OCI-LY3 (cell line): Measurements from ENCODE around the gene GINS2.

Experiments used
- EZH2phosphoT487 ChIP-seq: fragments of 200-600 bp; shearing (Covaris generic); IDR thresholded peaks from 2 replicates; pipeline ENCODE4 v1.6.1; 2018; ENCODE audit warnings: antibody characterized with exemption, mixed run types, low read depth
- TF ChIP-seq, protein P1 (sequence below): fragments of 200-600, 300-600 bp; sonication (generic); IDR thresholded peaks from 2 replicates; pipeline ENCODE4 v1.5.1; 2014; ENCODE audit warnings: antibody characterized with exemption, low read length, low read depth

DNA sequence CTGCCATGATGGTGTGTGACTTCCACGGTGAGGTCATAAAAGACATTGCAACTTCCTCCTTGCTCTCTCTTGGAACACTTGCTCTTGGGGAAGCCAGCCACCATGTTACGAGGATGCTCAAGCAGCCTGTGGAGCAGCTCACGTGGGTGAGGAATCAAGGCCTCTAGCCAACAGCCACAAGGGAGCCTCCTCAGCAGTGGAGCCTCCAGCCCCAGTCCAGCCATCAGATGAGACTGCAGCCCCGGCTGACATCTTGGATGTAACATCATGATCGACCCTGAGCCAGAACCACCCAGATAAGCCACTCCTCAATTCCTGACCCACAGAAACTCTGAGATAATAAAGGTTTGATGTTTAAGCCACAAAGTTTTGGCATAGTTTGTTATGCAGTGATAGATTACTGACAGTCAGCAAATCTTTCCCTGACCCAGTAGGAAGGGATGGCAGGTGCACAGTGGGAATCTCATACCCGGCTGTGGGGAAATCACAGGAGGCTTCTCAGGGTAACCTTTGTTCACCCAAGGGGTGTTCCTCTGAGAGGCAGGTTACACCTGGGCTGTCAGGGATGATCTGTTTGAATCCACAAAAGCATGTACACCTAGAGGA lies 23.3 kb upstream of the GINS2 start:
- no peak for TF ChIP-seq EZH2phosphoT487
- TF ChIP-seq, protein P1, sequence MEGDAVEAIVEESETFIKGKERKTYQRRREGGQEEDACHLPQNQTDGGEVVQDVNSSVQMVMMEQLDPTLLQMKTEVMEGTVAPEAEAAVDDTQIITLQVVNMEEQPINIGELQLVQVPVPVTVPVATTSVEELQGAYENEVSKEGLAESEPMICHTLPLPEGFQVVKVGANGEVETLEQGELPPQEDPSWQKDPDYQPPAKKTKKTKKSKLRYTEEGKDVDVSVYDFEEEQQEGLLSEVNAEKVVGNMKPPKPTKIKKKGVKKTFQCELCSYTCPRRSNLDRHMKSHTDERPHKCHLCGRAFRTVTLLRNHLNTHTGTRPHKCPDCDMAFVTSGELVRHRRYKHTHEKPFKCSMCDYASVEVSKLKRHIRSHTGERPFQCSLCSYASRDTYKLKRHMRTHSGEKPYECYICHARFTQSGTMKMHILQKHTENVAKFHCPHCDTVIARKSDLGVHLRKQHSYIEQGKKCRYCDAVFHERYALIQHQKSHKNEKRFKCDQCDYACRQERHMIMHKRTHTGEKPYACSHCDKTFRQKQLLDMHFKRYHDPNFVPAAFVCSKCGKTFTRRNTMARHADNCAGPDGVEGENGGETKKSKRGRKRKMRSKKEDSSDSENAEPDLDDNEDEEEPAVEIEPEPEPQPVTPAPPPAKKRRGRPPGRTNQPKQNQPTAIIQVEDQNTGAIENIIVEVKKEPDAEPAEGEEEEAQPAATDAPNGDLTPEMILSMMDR, result no peak
